ENCODE data around the gene SYCE1. TPM values are rescaled to one million over a fixed set of nuclear protein-coding genes. Genes with fewer than 3 reads are reported as not detected.

Gene SYCE1
- total RNA-seq, 5 donors from 2014 or later (not counting 1 experiment from before 2014, with no cell fraction given): 0.32 to 1.6 (median 0.59) TPM; not detected in 1

- Mint-ChIP-seq H3K9me3 (peaks cover 0 to 3% (median 0%) of the 10 kb centered on the region in 3 donors), H3K27ac (no peak overlapping the region), H3K4me3 (no peak overlapping the region), H3K27me3 (peaks cover 25 to 29% of the 10 kb centered on the region in 2 donors), H3K4me1 (peaks cover 7 to 9% (median 8%) of the 10 kb centered on the region in 3 donors), H3K36me3 (no peaks in the 10 kb centered on the region)
- ChIA-PET CTCF (no interaction called here), POLR2A (no interaction called here)
- no peak overlapping the region for H3K4me3 ChIP-seq (ENCODE audit: control insufficient read depth in 1 of 2, extremely low read depth in 1 of 2, low read length in 1 of 2)
- peaks cover 4% of the 10 kb centered on the region for H3K9me3 ChIP-seq
- peaks cover 0 to 9% of the 10 kb centered on the region in 2 experiments for H3K27me3 ChIP-seq (replicated peaks in 1 of 2; ENCODE audit: control insufficient read depth in 2 of 2, extremely low read depth in 1 of 2, insufficient read depth in 2 of 2, low read length in 1 of 2)
- no peaks in the 10 kb centered on the region for H3K36me3 ChIP-seq (ENCODE audit: control insufficient read depth in 2 of 2, extremely low read depth in 1 of 2, insufficient read depth in 1 of 2, low read length in 1 of 2)
- H3K27ac ChIP-seq (ENCODE audit: low read length): no peak overlapping the region
- peaks cover 4 to 7% of the 10 kb centered on the region in 2 experiments for H3K4me1 ChIP-seq (ENCODE audit: control insufficient read depth in 1 of 2, extremely low read depth in 1 of 2, insufficient read depth in 2 of 2, low read length in 2 of 2)
- WGBS (ENCODE audit: insufficient coverage): no CpG with 5 or more reads among the region's 4 CpGs
- no peak for ATAC-seq (replicated peaks in 1 of 4)
- DNase-seq: no peak
Observed at GRCh38 chr10:133515471-133515870, 49.9 kb downstream of the SYCE1 start.

- Histone ChIP-seq H3K4me3 (ENCODE audit: control insufficient read depth in 1 of 2, extremely low read depth in 1 of 2, low read length in 1 of 2) (no peak overlapping the region), H3K4me1 (ENCODE audit: control insufficient read depth in 1 of 2, extremely low read depth in 1 of 2, insufficient read depth in 2 of 2, low read length in 2 of 2) (no peaks in the 10 kb centered on the region), H3K36me3 (ENCODE audit: control insufficient read depth in 2 of 2, extremely low read depth in 1 of 2, insufficient read depth in 1 of 2, low read length in 1 of 2) (no peaks in the 10 kb centered on the region), H3K27me3 (replicated peaks in 1 of 2; ENCODE audit: control insufficient read depth in 2 of 2, extremely low read depth in 1 of 2, insufficient read depth in 2 of 2, low read length in 1 of 2) (peaks cover 0 to 9% of the 10 kb centered on the region in 2 experiments), H3K27ac (ENCODE audit: low read length) (no peak overlapping the region), H3K9me3 (peaks cover 6% of the 10 kb centered on the region)
- CTCF ChIA-PET: no interaction called here
- H3K9me3 Mint-ChIP-seq: peaks cover 7 to 12% (median 10%) of the 10 kb centered on the region in 3 donors
- H3K27ac Mint-ChIP-seq: no peak overlapping the region
- ATAC-seq (replicated peaks in 1 of 4) (no peak), DNase-seq (no peak)
- H3K27me3 Mint-ChIP-seq: peaks cover 41 to 45% of the 10 kb centered on the region in 2 donors
- WGBS (ENCODE audit: insufficient coverage): no CpG with 5 or more reads among the region's 4 CpGs
- H3K36me3 Mint-ChIP-seq: peaks cover 9% of the 10 kb centered on the region
- no peak overlapping the region for H3K4me3 Mint-ChIP-seq
- peaks cover 0 to 2% (median 0%) of the 10 kb centered on the region in 3 donors for H3K4me1 Mint-ChIP-seq
- POLR2A ChIA-PET: no interaction called here
Observed at GRCh38 chr10:133511907-133512528, 53.4 kb downstream of the SYCE1 start.

- POLR2A ChIA-PET: no interaction called here
- no CpG with 5 or more reads among the region's 4 CpGs for WGBS (ENCODE audit: insufficient coverage)
- no peak overlapping the region for H3K27ac ChIP-seq (ENCODE audit: low read length)
Observed at GRCh38 chr10:133511408-133511807, 54.0 kb downstream of the SYCE1 start.

GRCh38 chr10:133509700-133510099 is 55.7 kb downstream of the SYCE1 start:
- no peak overlapping the region for H3K27ac ChIP-seq (ENCODE audit: low read length)
- H3K27me3 ChIP-seq (replicated peaks in 1 of 2; ENCODE audit: control insufficient read depth in 2 of 2, extremely low read depth in 1 of 2, insufficient read depth in 2 of 2, low read length in 1 of 2): peaks cover 0 to 9% of the 10 kb centered on the region in 2 experiments
- H3K27ac Mint-ChIP-seq: no peak overlapping the region
- H3K36me3 Mint-ChIP-seq: peaks cover 9% of the 10 kb centered on the region
- DNase-seq: no peak
- H3K4me3 ChIP-seq (ENCODE audit: control insufficient read depth in 1 of 2, extremely low read depth in 1 of 2, low read length in 1 of 2): no peak overlapping the region
- H3K4me1 ChIP-seq (ENCODE audit: control insufficient read depth in 1 of 2, extremely low read depth in 1 of 2, insufficient read depth in 2 of 2, low read length in 2 of 2): no peaks in the 10 kb centered on the region
- no peak overlapping the region for H3K4me3 Mint-ChIP-seq
- H3K27me3 Mint-ChIP-seq: peaks cover 35 to 43% of the 10 kb centered on the region in 2 donors
- peaks cover 7 to 12% (median 10%) of the 10 kb centered on the region in 3 donors for H3K9me3 Mint-ChIP-seq
- ChIA-PET POLR2A (no interaction called here), CTCF (interaction anchor here in 1 of 2 donors (1.2 kb wide), 1 partner anchor 9 kb away, joined by 3 read pairs; no protein-coding TSS in a partner anchor)
- no peaks in the 10 kb centered on the region for H3K36me3 ChIP-seq (ENCODE audit: control insufficient read depth in 2 of 2, extremely low read depth in 1 of 2, insufficient read depth in 1 of 2, low read length in 1 of 2)
- peaks cover 0 to 2% (median 0%) of the 10 kb centered on the region in 3 donors for H3K4me1 Mint-ChIP-seq
- H3K9me3 ChIP-seq: peaks cover 6% of the 10 kb centered on the region
- WGBS (ENCODE audit: insufficient coverage): no CpG with 5 or more reads among the region's 4 CpGs
- ATAC-seq (replicated peaks in 1 of 4): no peak

More at GRCh38 chr10:133511408-133511807, 54.0 kb downstream of the SYCE1 start:
- Mint-ChIP-seq H3K36me3 (peaks cover 9% of the 10 kb centered on the region), H3K27ac (no peak overlapping the region), H3K4me3 (no peak overlapping the region), H3K27me3 (peaks cover 37 to 45% of the 10 kb centered on the region in 2 donors), H3K9me3 (peaks cover 7 to 12% (median 10%) of the 10 kb centered on the region in 3 donors), H3K4me1 (peaks cover 0 to 2% (median 0%) of the 10 kb centered on the region in 3 donors)
- H3K9me3 ChIP-seq: peaks cover 6% of the 10 kb centered on the region
- CTCF ChIA-PET: no interaction called here
- DNase-seq (no peak), ATAC-seq (replicated peaks in 1 of 4) (no peak)
- H3K27me3 ChIP-seq (replicated peaks in 1 of 2; ENCODE audit: control insufficient read depth in 2 of 2, extremely low read depth in 1 of 2, insufficient read depth in 2 of 2, low read length in 1 of 2): peaks cover 0 to 9% of the 10 kb centered on the region in 2 experiments
- H3K36me3 ChIP-seq (ENCODE audit: control insufficient read depth in 2 of 2, extremely low read depth in 1 of 2, insufficient read depth in 1 of 2, low read length in 1 of 2): no peaks in the 10 kb centered on the region
- no peak overlapping the region for H3K4me3 ChIP-seq (ENCODE audit: control insufficient read depth in 1 of 2, extremely low read depth in 1 of 2, low read length in 1 of 2)
- H3K4me1 ChIP-seq (ENCODE audit: control insufficient read depth in 1 of 2, extremely low read depth in 1 of 2, insufficient read depth in 2 of 2, low read length in 2 of 2): no peaks in the 10 kb centered on the region

Other genes starting within 250 kb of the SYCE1 start
- 1 to 10 TPM in 4 of 5 donors, under 1 TPM in 1; 0.68 to 5.1 (median 3.6) TPM for gene CALY, start 228.7 kb downstream of the SYCE1 start, total RNA-seq
- not detected for gene PRAP1, start 218.2 kb downstream of the SYCE1 start, total RNA-seq
- gene FUOM, start 207.6 kb downstream of the SYCE1 start, total RNA-seq: 10 to 100 TPM in 4 of 5 donors, 1 to 10 TPM in 1; 9.4 to 30.3 (median 26.9) TPM
- gene ECHS1, start 192.2 kb downstream of the SYCE1 start, total RNA-seq: 10 to 100 TPM; 17.6 to 31.7 (median 27.2) TPM
- gene PAOX, start 186.3 kb downstream of the SYCE1 start, total RNA-seq: 10 to 100 TPM in 3 of 5 donors, 1 to 10 TPM in 2; 4.3 to 20.0 (median 14.5) TPM
- gene MTG1, start 171.4 kb downstream of the SYCE1 start, total RNA-seq: 10 to 100 TPM; 46.7 to 79.3 (median 69.4) TPM
- gene SPRN, start 141.0 kb downstream of the SYCE1 start, total RNA-seq: under 1 TPM in 2 of 5 donors, not detected in 3; 0.06 to 0.12 TPM
- 10 to 100 TPM in 3 of 5 donors, 1 to 10 TPM in 2; 5.9 to 13.0 (median 12.1) TPM for gene SCART1, start 111.6 kb downstream of the SYCE1 start, total RNA-seq
- 1 to 10 TPM; 2.4 to 4.7 (median 3.3) TPM for gene CYP2E1, start 38.2 kb downstream of the SYCE1 start, total RNA-seq
- gene FRG2B, start 61.2 kb upstream of the SYCE1 start, total RNA-seq: not detected